Stomach (tissue), 4 donors: ENCODE results near the gene SLC44A1.

Source experiments
- POLR2A ChIP-seq, 4 donors: fragments of 450-650 bp; IDR thresholded peaks; one replicate each; pipeline ENCODE4 v1.6.1; 2016; ENCODE audit warnings: antibody characterized with exemption in 4 of 4, control low read depth in 2 of 4, mild to moderate bottlenecking in 1 of 4, moderate library complexity in 1 of 4
- TF ChIP-seq, protein P1 (sequence below), 7 experiments: fragments of 450-650 bp in 4 of 7; fragments of 200-600 bp in 3 of 7; sonication (generic) in 3 of 7; IDR thresholded peaks; one replicate each; pipeline ENCODE4 v1.5.1; 2016 to 2019; ENCODE audit warnings: antibody characterized with exemption in 7 of 7, control low read depth in 2 of 7, mild to moderate bottlenecking in 1 of 7

GRCh38 chr9:105232207-105232606, 12.2 kb upstream of the SLC44A1 start:
- TF ChIP-seq, protein P1, sequence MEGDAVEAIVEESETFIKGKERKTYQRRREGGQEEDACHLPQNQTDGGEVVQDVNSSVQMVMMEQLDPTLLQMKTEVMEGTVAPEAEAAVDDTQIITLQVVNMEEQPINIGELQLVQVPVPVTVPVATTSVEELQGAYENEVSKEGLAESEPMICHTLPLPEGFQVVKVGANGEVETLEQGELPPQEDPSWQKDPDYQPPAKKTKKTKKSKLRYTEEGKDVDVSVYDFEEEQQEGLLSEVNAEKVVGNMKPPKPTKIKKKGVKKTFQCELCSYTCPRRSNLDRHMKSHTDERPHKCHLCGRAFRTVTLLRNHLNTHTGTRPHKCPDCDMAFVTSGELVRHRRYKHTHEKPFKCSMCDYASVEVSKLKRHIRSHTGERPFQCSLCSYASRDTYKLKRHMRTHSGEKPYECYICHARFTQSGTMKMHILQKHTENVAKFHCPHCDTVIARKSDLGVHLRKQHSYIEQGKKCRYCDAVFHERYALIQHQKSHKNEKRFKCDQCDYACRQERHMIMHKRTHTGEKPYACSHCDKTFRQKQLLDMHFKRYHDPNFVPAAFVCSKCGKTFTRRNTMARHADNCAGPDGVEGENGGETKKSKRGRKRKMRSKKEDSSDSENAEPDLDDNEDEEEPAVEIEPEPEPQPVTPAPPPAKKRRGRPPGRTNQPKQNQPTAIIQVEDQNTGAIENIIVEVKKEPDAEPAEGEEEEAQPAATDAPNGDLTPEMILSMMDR (IDR thresholded peaks at IDR 0.05) = no peak
- no peak for TF ChIP-seq POLR2A (IDR thresholded peaks at IDR 0.05)
